ENCODE data around the gene ADAMTSL3.

Gene ADAMTSL3

GRCh38 chr15:83984601-83985000, 330.7 kb downstream of the ADAMTSL3 start:
- TF ChIP-seq, protein P1, sequence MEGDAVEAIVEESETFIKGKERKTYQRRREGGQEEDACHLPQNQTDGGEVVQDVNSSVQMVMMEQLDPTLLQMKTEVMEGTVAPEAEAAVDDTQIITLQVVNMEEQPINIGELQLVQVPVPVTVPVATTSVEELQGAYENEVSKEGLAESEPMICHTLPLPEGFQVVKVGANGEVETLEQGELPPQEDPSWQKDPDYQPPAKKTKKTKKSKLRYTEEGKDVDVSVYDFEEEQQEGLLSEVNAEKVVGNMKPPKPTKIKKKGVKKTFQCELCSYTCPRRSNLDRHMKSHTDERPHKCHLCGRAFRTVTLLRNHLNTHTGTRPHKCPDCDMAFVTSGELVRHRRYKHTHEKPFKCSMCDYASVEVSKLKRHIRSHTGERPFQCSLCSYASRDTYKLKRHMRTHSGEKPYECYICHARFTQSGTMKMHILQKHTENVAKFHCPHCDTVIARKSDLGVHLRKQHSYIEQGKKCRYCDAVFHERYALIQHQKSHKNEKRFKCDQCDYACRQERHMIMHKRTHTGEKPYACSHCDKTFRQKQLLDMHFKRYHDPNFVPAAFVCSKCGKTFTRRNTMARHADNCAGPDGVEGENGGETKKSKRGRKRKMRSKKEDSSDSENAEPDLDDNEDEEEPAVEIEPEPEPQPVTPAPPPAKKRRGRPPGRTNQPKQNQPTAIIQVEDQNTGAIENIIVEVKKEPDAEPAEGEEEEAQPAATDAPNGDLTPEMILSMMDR (IDR thresholded peaks at IDR 0.05; ENCODE audit: borderline replicate concordance, control extremely low read depth, extremely low read depth, insufficient read depth, missing control alignments): no peak
- no peak for DNase-seq (ENCODE audit: low spot score)
- in situ Hi-C loops (cut with MboI; ENCODE audit: low sequenced_read_pairs, unreplicated experiment): no loop called here

- in situ Hi-C loops (cut with MboI; ENCODE audit: low sequenced_read_pairs, unreplicated experiment): no loop called here
- TF ChIP-seq, protein P1 (IDR thresholded peaks at IDR 0.05; ENCODE audit: borderline replicate concordance, control extremely low read depth, extremely low read depth, insufficient read depth, missing control alignments): no peak
- DNase-seq (ENCODE audit: low spot score): no peak
Measured at GRCh38 chr15:83991163-83991562, 337.2 kb downstream of the ADAMTSL3 start.

GRCh38 chr15:83992324-83993031, 338.6 kb downstream of the ADAMTSL3 start:
- in situ Hi-C loops (cut with MboI; ENCODE audit: low sequenced_read_pairs, unreplicated experiment): no loop called here
- no peak for DNase-seq (ENCODE audit: low spot score)
- TF ChIP-seq, protein P1 (IDR thresholded peaks at IDR 0.05; ENCODE audit: borderline replicate concordance, control extremely low read depth, extremely low read depth, insufficient read depth, missing control alignments): no peak

DNA sequence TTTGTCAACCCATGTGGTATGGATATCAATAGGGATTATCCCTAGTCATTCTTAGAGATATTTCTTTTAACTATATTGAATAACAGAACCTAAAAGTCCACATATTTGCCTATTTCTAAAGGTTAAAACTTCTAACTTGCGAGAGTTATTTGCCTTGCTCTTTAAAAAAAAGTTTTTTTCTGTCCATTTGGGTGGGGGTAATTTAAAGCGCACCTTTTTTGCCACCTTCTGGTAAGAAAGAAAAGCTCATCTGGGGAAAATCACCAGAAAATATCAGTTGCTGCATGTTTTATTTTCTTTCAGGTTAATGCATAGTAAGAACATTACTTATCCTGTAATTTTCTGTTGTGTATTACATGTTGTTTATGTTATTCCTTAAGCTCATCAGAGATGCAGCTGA, 339.7 kb downstream of the ADAMTSL3 start:
- in situ Hi-C loops (cut with MboI; ENCODE audit: low sequenced_read_pairs, unreplicated experiment): no loop called here
- DNase-seq (ENCODE audit: low spot score): no peak
- TF ChIP-seq, protein P1 (IDR thresholded peaks at IDR 0.05; ENCODE audit: borderline replicate concordance, control extremely low read depth, extremely low read depth, insufficient read depth, missing control alignments): no peak

DNA sequence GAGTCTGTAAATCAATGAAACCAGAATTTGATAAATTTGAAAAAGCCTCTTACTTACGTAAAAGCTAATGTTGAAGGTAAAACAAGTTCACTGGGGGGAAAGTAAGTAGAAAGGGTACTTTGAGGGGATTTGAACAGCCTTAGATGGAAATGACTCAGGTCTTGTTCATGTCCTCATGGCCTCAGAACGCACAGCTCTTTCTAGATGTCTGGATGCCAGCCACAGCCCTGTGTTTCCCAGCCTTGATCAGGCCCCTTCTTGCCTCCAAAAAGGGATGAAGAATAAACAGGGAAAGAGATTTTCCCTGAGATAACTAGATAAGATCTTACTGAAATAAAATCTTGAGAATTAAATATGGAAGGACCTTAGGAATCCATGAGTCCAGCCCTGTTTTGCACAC, 344.6 kb downstream of the ADAMTSL3 start:
- DNase-seq (ENCODE audit: low spot score): no peak
- TF ChIP-seq, protein P1 (IDR thresholded peaks at IDR 0.05; ENCODE audit: borderline replicate concordance, control extremely low read depth, extremely low read depth, insufficient read depth, missing control alignments): no peak
- in situ Hi-C loops (cut with MboI; ENCODE audit: low sequenced_read_pairs, unreplicated experiment): no loop called here

DNA sequence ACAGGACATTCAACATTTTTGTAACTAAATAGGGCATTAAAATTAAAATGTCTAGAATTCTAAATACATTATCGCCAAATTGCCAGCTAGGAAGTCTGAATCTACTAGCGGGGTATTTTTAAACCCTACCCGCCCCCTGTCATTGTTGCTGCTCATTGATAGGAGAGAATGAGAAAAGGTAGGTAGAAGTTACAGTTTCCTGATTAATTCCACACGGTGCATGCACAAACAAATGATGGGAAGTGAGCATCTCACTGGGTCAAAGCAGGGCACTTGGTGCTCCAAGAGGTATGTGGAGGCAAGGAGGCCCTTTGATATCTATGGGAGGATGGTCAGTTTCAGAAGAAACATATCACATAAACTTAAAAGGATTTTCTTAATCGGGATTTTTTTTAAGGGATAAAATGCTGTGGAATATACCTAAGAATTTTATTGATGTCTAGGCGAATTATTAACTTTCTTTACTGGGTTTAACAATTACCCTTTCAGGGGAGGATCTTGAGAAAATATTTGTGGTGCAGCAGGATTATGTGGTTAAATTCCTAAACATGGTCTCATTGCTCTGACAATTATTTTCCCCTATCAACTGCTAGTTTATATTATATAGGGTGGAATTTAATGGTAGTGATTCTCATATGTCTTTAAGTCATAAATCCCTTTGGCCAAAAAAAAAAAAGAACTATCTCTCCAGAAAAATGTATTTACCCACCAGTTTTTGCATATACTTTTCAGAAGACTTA, 345.6 kb downstream of the ADAMTSL3 start:
- TF ChIP-seq, protein P1 (IDR thresholded peaks at IDR 0.05; ENCODE audit: borderline replicate concordance, control extremely low read depth, extremely low read depth, insufficient read depth, missing control alignments): no peak
- in situ Hi-C loops (cut with MboI; ENCODE audit: low sequenced_read_pairs, unreplicated experiment): loop anchor here (25.0 kb wide), 1 partner anchor 262 kb away; no protein-coding TSS in a partner anchor
- DNase-seq (ENCODE audit: low spot score): no peak

All from GM13976 (cell line).